GM21529 (cell line): ENCODE data around the gene OR2T8.
A peak's percentile ranks its signal among the peaks of the same experiment; 100 is the strongest.

Experiments used
- ATAC-seq: cut with Tn5 transposase; IDR thresholded peaks from one replicate; pipeline ENCODE4 v1.9.1; 2021; ENCODE audit not compliant: unreplicated experiment

OR2T8 gene

GRCh38 chr1:247961791-247962190, 41.7 kb downstream of the OR2T8 start:
- ATAC-seq = no peak

- no peak for ATAC-seq
Measured at GRCh38 chr1:247962911-247963588, 43.0 kb downstream of the OR2T8 start.

- no peak for ATAC-seq
Measured at GRCh38 chr1:247964933-247965332, 44.9 kb downstream of the OR2T8 start, which contains the start of gene OR2AK2. TSS of gene OR2AK2 (plus strand) at chr1:247965233. CDS start at chr1:247965377, 144 bp downstream.

GRCh38 chr1:247966532-247967204, 46.6 kb downstream of the OR2T8 start:
- peak; percentile 83 for ATAC-seq
